ENCODE measurements around the gene FBXO11. TPM values are rescaled to one million over a fixed set of nuclear protein-coding genes. Genes with fewer than 3 reads are reported as not detected.
A peak's percentile ranks its signal among the peaks of the same experiment; 100 is the strongest.
"Not testable (repeated sequence)": the region's sequence is repeated elsewhere in the genome, so short reads cannot be mapped to it uniquely, and the experiment has no call there.

FBXO11 gene
- total RNA-seq, 1 donor from 2014 or later, result 34.7 TPM

GRCh38 chr2:47868611-47869352 is 37.5 kb downstream of the FBXO11 start:
- intact Hi-C loops (cut with micrococcal nuclease), result no loop called here

GRCh38 chr2:47867205-47867604 is 39.1 kb downstream of the FBXO11 start:
- Histone ChIP-seq H3K4me3 (no peak overlapping the region), H3K36me3 (no peaks in the 10 kb centered on the region), H3K27ac (replicated peaks) (peak overlapping the region; percentile 63), H3K9me3 (replicated peaks) (no peaks in the 10 kb centered on the region), H3K27me3 (ENCODE audit: low read depth) (no peaks in the 10 kb centered on the region), H3K4me1 (peaks cover 79% of the 10 kb centered on the region)
- intact Hi-C loops (cut with micrococcal nuclease), result no loop called here
- TF ChIP-seq CTCF (IDR thresholded peaks at IDR 0.05; ENCODE audit: borderline replicate concordance), result no peak
- no peak for DNase-seq

More at GRCh38 chr2:47868611-47869352, 37.5 kb downstream of the FBXO11 start:
- Histone ChIP-seq H3K4me3 (no peak overlapping the region), H3K9me3 (replicated peaks) (no peaks in the 10 kb centered on the region), H3K27me3 (ENCODE audit: low read depth) (no peaks in the 10 kb centered on the region), H3K27ac (replicated peaks) (peak overlapping the region; percentile 33), H3K4me1 (peaks cover 94% of the 10 kb centered on the region), H3K36me3 (no peaks in the 10 kb centered on the region)
- no peak for DNase-seq
- TF ChIP-seq CTCF (IDR thresholded peaks at IDR 0.05; ENCODE audit: borderline replicate concordance), result no peak

- no peak for TF ChIP-seq CTCF (IDR thresholded peaks at IDR 0.05; ENCODE audit: borderline replicate concordance)
- intact Hi-C loops (cut with micrococcal nuclease), result no loop called here
- DNase-seq, result no peak
- Histone ChIP-seq H3K27me3 (ENCODE audit: low read depth) (no peaks in the 10 kb centered on the region), H3K27ac (replicated peaks) (no peak overlapping the region), H3K4me1 (peaks cover 60% of the 10 kb centered on the region), H3K4me3 (no peak overlapping the region), H3K9me3 (replicated peaks) (no peaks in the 10 kb centered on the region), H3K36me3 (no peaks in the 10 kb centered on the region)
These were observed 41.7 kb downstream of the FBXO11 start for GRCh38 chr2:47864566-47864965.

GRCh38 chr2:47862949-47863348 is 43.3 kb downstream of the FBXO11 start:
- peaks cover 55% of the 10 kb centered on the region for H3K4me1 ChIP-seq
- H3K27ac ChIP-seq (replicated peaks), result no peak overlapping the region
- H3K27me3 ChIP-seq (ENCODE audit: low read depth), result no peaks in the 10 kb centered on the region
- DNase-seq, result no peak
- no peaks in the 10 kb centered on the region for H3K36me3 ChIP-seq
- TF ChIP-seq CTCF (IDR thresholded peaks at IDR 0.05; ENCODE audit: borderline replicate concordance), result no peak
- H3K9me3 ChIP-seq (replicated peaks), result no peaks in the 10 kb centered on the region
- no peak overlapping the region for H3K4me3 ChIP-seq
- intact Hi-C loops (cut with micrococcal nuclease), result no loop called here

GRCh38 chr2:47853067-47853777 is 53.1 kb downstream of the FBXO11 start:
- DNase-seq; intact Hi-C loops (cut with micrococcal nuclease): not testable (repeated sequence)
- H3K4me1 ChIP-seq, result peaks cover 81% of the 10 kb centered on the region

GRCh38 chr2:47850198-47850597 is 56.1 kb downstream of the FBXO11 start:
- no peak overlapping the region for H3K4me3 ChIP-seq
- TF ChIP-seq CTCF (IDR thresholded peaks at IDR 0.05; ENCODE audit: borderline replicate concordance), result no peak
- no peaks in the 10 kb centered on the region for H3K36me3 ChIP-seq
- no peak for DNase-seq
- peaks cover 74% of the 10 kb centered on the region for H3K4me1 ChIP-seq
- intact Hi-C loops (cut with micrococcal nuclease), result no loop called here
- H3K9me3 ChIP-seq (replicated peaks), result no peaks in the 10 kb centered on the region
- H3K27me3 ChIP-seq (ENCODE audit: low read depth), result no peaks in the 10 kb centered on the region
- H3K27ac ChIP-seq (replicated peaks), result no peak overlapping the region

More at GRCh38 chr2:47853067-47853777, 53.1 kb downstream of the FBXO11 start:
- not testable (repeated sequence) for H3K27me3 ChIP-seq (ENCODE audit: low read depth); H3K36me3 ChIP-seq; H3K27ac ChIP-seq (replicated peaks); H3K4me3 ChIP-seq; H3K9me3 ChIP-seq (replicated peaks)
